Natural killer cell (primary cell): ENCODE measurements around the gene ENTPD8. TPM values are rescaled to one million over a fixed set of nuclear protein-coding genes. Genes with fewer than 3 reads are reported as not detected.

Experiments used
- ATAC-seq, 3 donors: fragments of 150-1000 bp in 2 of 3; fragments of 200-7000 bp in 1 of 3; cut with Tn5 transposase; 1 replicate in 1 of 3; 2 replicates in 2 of 3; pipeline ENCODE4 v1.10.0; 2021; ENCODE audit warnings: mild to moderate bottlenecking in 2 of 3, moderate library complexity in 2 of 3
- DNase-seq, 2 donors: peaks; one replicate each; pipeline versions ENCODE4 v3.0.0 to v3.0.0-alpha.2; 2013 to 2021; ENCODE audit warnings: mixed read lengths in 1 of 2
- H3K27ac ChIP-seq: one replicate; pipeline ENCODE4 v1.5.1; 2013; ENCODE audit warnings: mild to moderate bottlenecking, low read length
- H3K27me3 ChIP-seq: one replicate; pipeline ENCODE4 v1.6.1; 2013; ENCODE audit warnings: low read length; ENCODE audit not compliant: control insufficient read depth, insufficient read depth
- H3K36me3 ChIP-seq: one replicate; pipeline ENCODE4 v1.6.1; 2013; ENCODE audit warnings: low read length; ENCODE audit not compliant: control insufficient read depth, insufficient read depth
- H3K4me1 ChIP-seq: one replicate; pipeline ENCODE4 v1.6.1; 2013; ENCODE audit warnings: low read length; ENCODE audit not compliant: control insufficient read depth, insufficient read depth
- H3K4me3 ChIP-seq: one replicate; pipeline ENCODE4 v1.5.1; 2013; ENCODE audit warnings: low read length
- H3K9me3 ChIP-seq: one replicate; pipeline ENCODE4 v1.6.1; 2013; ENCODE audit warnings: low read length; ENCODE audit not compliant: control insufficient read depth, insufficient read depth
- H3K27ac Mint-ChIP-seq, 2 donors: one replicate each; pipeline ENCODE4 v1.8.0; 2022; ENCODE audit warnings: mild to moderate bottlenecking in 2 of 2, mixed read lengths in 2 of 2, moderate library complexity in 1 of 2
- H3K27me3 Mint-ChIP-seq, 2 donors: one replicate each; pipeline ENCODE4 v1.8.0; 2022; ENCODE audit warnings: low read depth in 2 of 2, mixed read lengths in 2 of 2
- H3K36me3 Mint-ChIP-seq: one replicate; pipeline ENCODE4 v1.8.0; 2022; ENCODE audit warnings: mixed read lengths
- H3K4me1 Mint-ChIP-seq, 2 donors: one replicate each; pipeline ENCODE4 v1.8.0; 2022; ENCODE audit warnings: mixed read lengths in 2 of 2
- H3K4me3 Mint-ChIP-seq: one replicate; pipeline ENCODE4 v1.8.0; 2022; ENCODE audit warnings: mild to moderate bottlenecking, moderate library complexity, mixed read lengths
- H3K9me3 Mint-ChIP-seq, 2 donors: one replicate each; pipeline ENCODE4 v1.8.0; 2022; ENCODE audit warnings: mixed read lengths in 2 of 2
- WGBS: methylation state at CpG from one replicate; pipeline ENCODE4 v1.1.7; 2013; ENCODE audit warnings: missing lambda C conversion rate; ENCODE audit not compliant: insufficient coverage; 5-methylcytosine and 5-hydroxymethylcytosine counted together
- intact Hi-C: fragments of 100-400 bp; cut with micrococcal nuclease; formaldehyde crosslinking; loops from one replicate; pipeline ENCODE4 v1.14.2; 2022
- total RNA-seq, 4 donors: library from RNA; stranded (reverse); fragments of 120-200 nt in 1 of 4; gene quantifications; one replicate each; pipeline versions ENCODE4 v1.2.3 to v1.2.4, GENCODE V29; 2013 to 2022
- TF ChIP-seq, protein P1 (sequence below): fragments of 200-600 bp; IDR thresholded peaks from one replicate; pipeline ENCODE4 v1.8.0; 2022; ENCODE audit warnings: antibody characterized with exemption

The ENTPD8 gene
- total RNA-seq, 3 donors from 2014 or later (not counting 1 experiment from before 2014, with no cell fraction given): not detected

DNA sequence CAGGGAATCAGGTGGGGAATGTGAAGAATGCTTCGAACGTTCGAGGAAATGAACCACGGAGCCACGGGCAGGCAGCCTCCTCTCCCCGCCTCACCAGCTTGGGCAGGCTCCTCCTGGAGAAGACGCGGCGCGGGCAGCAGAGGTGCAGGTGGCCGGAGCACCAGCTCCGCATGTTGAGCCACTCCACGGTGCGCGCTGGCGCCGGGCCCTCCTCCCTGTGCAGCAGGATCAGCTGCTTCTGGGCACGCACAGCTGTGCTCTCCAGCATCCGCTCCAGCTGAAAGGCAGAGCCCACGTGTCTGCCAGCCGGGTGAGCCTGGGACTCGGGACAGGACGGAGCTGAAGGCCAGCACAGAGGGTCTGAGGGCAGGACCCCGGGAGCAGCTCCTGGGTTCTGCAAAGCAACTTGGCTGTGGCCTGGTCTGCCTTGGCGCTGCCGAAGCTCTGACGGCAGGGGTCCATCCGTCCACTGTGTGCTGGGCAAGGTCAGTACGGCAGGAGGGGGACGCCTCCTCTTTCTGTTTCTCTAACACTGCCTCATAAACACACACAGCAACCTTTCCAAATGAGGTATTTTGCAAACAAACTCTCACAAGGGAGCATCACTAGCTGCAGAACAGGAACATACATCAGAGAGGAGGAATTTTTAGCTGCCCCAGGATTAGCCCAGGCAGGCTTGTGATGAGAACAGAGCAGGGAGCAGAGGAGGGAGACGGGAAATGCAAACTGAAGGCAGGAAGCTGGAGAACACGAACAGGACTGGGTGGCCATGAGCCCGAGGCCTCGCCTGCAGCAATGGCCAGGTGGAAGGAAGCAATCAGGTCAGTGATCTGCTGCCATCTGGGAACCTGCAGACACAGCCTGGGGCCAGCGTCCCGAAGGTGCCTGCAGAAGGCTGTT lies 38.1 kb upstream of the ENTPD8 start:
- TF ChIP-seq, protein P1, sequence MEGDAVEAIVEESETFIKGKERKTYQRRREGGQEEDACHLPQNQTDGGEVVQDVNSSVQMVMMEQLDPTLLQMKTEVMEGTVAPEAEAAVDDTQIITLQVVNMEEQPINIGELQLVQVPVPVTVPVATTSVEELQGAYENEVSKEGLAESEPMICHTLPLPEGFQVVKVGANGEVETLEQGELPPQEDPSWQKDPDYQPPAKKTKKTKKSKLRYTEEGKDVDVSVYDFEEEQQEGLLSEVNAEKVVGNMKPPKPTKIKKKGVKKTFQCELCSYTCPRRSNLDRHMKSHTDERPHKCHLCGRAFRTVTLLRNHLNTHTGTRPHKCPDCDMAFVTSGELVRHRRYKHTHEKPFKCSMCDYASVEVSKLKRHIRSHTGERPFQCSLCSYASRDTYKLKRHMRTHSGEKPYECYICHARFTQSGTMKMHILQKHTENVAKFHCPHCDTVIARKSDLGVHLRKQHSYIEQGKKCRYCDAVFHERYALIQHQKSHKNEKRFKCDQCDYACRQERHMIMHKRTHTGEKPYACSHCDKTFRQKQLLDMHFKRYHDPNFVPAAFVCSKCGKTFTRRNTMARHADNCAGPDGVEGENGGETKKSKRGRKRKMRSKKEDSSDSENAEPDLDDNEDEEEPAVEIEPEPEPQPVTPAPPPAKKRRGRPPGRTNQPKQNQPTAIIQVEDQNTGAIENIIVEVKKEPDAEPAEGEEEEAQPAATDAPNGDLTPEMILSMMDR: no peak
- intact Hi-C loops: no loop called here
- no peak overlapping the region for H3K4me3 ChIP-seq
- no peaks in the 10 kb centered on the region for H3K4me1 Mint-ChIP-seq
- no peaks in the 10 kb centered on the region for H3K4me1 ChIP-seq
- DNase-seq (no peak), ATAC-seq (no peak)
- H3K27ac ChIP-seq: no peak overlapping the region
- H3K27me3 ChIP-seq: no peaks in the 10 kb centered on the region
- H3K9me3 ChIP-seq: peaks cover 6% of the 10 kb centered on the region
- 94% methylated on average over 36 of the region's 36 CpGs for WGBS
- H3K4me3 Mint-ChIP-seq: no peak overlapping the region
- H3K36me3 ChIP-seq: no peaks in the 10 kb centered on the region
- no peaks in the 10 kb centered on the region for H3K27me3 Mint-ChIP-seq
- no peaks in the 10 kb centered on the region for H3K36me3 Mint-ChIP-seq
- peaks cover 3 to 6% of the 10 kb centered on the region in 2 donors for H3K9me3 Mint-ChIP-seq
- H3K27ac Mint-ChIP-seq: no peak overlapping the region

DNA sequence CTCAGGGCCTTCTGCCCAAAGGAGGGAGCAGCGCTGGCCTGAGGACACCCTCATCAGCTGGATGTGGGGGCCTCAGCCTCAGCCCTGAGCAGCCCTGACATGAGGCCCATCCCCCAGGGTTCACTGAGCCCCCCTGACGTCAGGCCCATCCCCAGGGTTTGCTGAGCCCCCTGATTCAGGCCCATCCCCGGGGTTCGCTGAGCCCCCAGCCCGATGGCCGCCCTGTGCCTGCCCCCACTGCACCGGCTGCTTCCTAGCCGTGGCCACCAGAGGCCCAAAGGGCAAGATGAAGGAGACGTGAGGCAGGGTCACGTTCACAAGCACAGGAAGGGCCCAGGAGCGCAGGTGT lies 37.4 kb upstream of the ENTPD8 start:
- intact Hi-C loops: no loop called here
- ATAC-seq (no peak), DNase-seq (no peak)
- H3K27me3 Mint-ChIP-seq: no peaks in the 10 kb centered on the region
- no peak overlapping the region for H3K4me3 Mint-ChIP-seq
- peaks cover 3 to 6% of the 10 kb centered on the region in 2 donors for H3K9me3 Mint-ChIP-seq
- Histone ChIP-seq H3K9me3 (peaks cover 6% of the 10 kb centered on the region), H3K36me3 (no peaks in the 10 kb centered on the region), H3K4me1 (no peaks in the 10 kb centered on the region), H3K4me3 (no peak overlapping the region), H3K27me3 (no peaks in the 10 kb centered on the region), H3K27ac (no peak overlapping the region)
- no peak overlapping the region for H3K27ac Mint-ChIP-seq
- TF ChIP-seq, protein P1: no peak
- H3K36me3 Mint-ChIP-seq: no peaks in the 10 kb centered on the region
- no peaks in the 10 kb centered on the region for H3K4me1 Mint-ChIP-seq
- 91% methylated on average over 11 of the region's 11 CpGs for WGBS

DNA sequence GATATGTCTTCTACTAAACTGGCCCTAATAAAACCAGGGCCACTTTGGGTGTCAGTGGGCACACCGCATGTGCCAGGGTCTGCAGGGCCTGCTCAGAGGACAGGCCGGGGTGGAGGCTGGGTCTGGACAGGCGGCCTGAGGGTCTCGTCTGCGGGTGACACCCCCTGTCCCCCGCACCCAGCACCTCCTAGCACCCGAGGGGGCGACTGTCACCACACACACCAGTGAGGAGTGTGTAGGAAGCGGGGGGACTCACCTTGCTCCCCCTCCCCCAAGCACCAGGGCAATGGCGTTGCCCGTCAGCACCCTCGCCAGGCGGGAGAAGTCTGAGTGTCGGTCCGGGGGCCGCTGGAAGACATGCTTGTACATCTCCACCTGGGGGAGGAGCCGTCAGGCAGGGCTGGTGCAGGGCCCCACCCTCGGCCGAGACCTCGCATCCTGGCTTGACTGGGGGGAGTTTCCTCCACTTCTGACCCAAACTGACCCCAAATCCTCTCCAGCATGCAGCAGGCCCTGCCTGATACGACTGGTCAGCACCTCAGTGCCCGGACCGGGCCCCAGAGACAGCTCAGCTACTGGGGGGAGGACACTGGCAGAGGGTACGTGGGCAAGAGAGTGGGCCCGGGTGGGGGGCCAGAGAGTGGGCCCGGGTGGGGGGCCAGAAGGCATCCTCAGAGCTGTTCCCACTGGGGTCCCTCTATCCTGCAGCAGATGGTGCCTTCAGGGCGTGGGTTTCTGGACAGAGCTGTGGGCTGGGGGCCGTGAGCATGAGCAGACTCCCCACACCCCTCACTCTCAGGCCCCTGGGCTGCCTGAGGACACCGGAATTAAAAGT lies 36.8 kb upstream of the ENTPD8 start:
- Histone ChIP-seq H3K27me3 (no peaks in the 10 kb centered on the region), H3K4me1 (no peaks in the 10 kb centered on the region), H3K27ac (no peak overlapping the region), H3K4me3 (no peak overlapping the region), H3K9me3 (peaks cover 6% of the 10 kb centered on the region), H3K36me3 (no peaks in the 10 kb centered on the region)
- peaks cover 3 to 6% of the 10 kb centered on the region in 2 donors for H3K9me3 Mint-ChIP-seq
- DNase-seq (no peak), ATAC-seq (no peak)
- intact Hi-C loops: no loop called here
- no peaks in the 10 kb centered on the region for H3K36me3 Mint-ChIP-seq
- TF ChIP-seq, protein P1: no peak
- no peak overlapping the region for H3K4me3 Mint-ChIP-seq
- 92% methylated on average over 29 of the region's 29 CpGs for WGBS
- peaks cover 0 to under 1% of the 10 kb centered on the region in 2 donors for H3K27me3 Mint-ChIP-seq
- H3K27ac Mint-ChIP-seq: no peak overlapping the region
- no peaks in the 10 kb centered on the region for H3K4me1 Mint-ChIP-seq
